Stimulated activated naive CD4-positive, alpha-beta T cell treated with Interleukin-2 at 50 U/mL for 16 hours (primary cell): ENCODE data around the gene PLCH1.

Experiments used
- DNase-seq: peaks from one replicate; lab custom pipeline; 2025; lab: John Stamatoyannopoulos, UW

The PLCH1 gene

DNA sequence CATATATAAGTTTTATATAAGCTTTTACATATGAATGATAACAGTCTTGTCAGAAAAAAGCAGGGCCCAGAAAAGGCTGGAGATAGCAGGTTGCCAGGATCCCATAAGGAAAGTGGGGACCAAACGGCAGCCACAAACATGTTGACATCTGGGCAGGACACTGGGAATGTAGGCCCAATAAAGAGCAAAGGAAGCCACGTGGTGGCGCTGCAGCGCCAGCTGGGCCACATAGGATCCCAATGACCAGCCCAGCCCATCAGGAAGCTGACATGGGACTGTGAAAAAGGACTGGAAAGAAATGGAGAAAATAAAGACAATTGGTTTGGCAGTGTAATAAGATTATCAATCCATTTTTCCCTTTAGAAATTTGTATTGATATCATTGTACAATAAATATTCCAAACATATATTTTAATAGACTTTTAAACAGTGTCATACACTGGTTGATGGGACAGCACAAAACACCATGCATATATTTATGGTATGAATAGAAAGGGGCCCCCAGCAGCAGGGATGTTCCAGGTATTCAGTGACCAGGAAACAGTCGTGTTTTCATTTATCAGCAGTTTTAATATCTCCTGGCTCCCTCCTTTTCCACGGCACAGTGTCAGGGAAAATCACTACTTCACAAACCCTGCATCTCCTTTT is 362.4 kb downstream of the PLCH1 start:
- DNase-seq, result no peak

DNA sequence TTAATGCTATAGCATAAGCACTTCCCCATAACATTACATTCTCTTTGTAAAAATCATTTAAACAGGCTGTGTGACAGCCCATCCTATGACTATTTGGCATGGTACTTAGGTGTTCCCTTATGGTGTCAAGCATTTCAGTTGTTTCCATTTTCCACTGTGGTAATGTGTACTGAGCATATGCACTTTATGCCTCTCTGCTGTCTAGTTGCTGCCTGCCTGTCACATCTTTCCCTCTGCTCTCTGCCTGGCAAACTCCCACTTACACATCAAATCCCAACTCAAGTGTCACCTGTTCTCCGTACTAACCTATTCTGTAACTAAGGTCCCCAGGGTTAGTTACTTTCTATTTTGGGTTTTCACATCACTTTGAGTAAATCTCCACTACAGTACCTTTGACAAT is 367.0 kb downstream of the PLCH1 start:
- no peak for DNase-seq

GRCh38 chr3:155377071-155377470 is 367.8 kb downstream of the PLCH1 start:
- DNase-seq, result no peak

DNA sequence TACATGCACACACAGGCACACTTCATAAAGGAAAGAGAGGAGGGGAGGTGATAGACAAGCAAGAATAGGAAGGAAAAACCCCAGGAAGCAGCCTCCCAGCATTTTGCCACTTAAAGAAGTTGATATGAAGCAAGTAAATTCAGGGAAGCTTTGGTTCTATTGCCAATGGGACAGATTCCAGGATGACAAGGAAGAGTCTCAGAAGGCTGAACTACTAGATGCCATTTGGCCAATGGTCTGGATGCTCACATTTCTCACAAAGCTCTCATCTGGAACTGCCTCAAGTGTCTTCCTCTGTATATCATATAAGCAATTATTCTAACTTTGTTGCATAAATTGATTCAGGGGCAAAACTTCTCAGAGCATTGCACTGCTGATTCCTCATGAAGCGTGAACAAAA is 372.6 kb downstream of the PLCH1 start:
- DNase-seq, result no peak

- no peak for DNase-seq
Observed at GRCh38 chr3:155370764-155371503, 373.9 kb downstream of the PLCH1 start.

GRCh38 chr3:155370198-155370597 is 374.7 kb downstream of the PLCH1 start:
- no peak for DNase-seq

DNA sequence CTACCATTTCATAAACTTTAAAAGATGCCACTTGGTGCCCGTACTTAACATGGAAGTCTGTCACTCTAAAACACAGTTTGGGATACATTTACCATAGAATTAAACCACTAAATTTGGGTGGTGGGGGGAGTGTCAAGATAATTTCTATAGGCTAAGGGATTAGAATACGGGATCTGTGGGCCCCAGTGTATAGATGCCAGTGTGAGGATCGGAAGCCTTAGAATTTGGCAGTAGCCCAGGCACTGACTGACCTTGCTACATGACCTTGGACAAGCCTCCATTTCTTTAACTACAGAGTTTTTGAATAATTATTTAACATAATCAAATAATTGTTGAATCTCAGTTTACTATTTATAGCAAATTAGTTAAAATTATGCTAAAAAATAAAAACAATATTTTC is 375.1 kb downstream of the PLCH1 start:
- no peak for DNase-seq

DNA sequence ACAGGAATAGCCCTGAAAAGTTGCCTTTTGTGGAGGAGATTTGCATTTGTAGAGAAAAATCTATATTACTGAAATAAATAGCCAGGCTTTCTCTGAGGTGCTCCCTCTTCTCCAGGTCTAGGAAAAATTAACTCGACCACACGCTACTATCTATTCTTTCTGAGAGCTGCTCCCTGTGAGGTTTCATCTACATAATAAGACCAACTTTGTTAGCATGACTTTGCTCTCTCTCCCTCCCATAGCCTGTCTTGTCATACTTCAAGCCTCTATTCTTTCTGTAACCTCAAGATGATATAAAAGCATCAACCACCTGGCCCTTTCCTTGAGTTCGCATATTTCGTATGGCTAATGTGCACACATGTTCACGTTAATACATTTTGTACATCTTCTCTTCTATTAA is 375.6 kb downstream of the PLCH1 start:
- DNase-seq, result no peak

- DNase-seq, result no peak
Observed at GRCh38 chr3:155368786-155369185, 376.1 kb downstream of the PLCH1 start.

DNA sequence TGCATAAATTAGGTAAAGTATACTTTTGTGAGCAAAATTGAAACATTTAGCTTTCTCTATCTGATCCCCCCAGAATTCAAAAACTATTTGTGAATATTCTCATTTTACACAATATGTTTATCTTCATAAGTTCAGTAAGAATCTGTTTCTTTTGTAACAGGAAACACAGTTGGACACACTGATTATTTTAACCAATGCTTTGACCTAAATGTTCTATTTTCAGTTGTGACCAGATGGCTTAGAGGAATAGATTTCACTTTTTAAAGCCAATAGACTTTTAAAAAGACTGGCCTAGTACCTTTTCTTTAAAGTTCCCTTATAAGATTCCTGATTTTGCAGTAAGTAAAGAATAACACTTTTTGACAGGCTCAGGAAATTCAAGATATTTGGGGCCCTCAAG is 377.4 kb downstream of the PLCH1 start:
- DNase-seq, result no peak

DNA sequence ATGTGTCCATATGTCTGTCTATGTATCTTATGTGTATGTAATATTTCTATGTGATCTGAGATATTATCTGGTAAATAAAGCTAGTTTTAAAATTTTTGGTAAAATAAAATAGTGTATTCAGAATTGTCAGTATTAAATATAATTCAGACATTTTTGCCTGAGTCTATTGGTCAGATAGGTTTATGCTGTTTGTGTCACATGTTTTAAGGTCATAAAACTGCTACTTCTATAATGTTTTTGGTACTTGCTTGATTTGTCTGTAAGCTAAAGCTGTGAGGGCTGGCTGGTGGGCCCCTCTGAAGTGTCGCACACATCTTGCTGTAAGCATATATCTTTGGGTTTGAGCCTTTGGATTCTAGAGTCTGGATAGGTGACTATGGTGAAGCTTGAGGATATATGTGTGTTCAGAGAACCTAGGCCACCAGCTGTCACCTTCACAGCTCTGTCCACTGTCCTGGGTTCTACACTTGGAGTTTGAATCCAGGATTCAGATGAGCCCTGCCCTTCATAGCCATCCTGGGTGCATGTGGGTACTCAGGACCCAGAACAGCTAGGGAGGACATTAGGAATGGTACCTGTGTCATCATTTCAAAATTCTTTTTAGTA is 379.6 kb downstream of the PLCH1 start:
- DNase-seq, result no peak

GRCh38 chr3:155364492-155364891 is 380.4 kb downstream of the PLCH1 start:
- no peak for DNase-seq

- no peak for DNase-seq
Observed at GRCh38 chr3:155363690-155364070, 381.2 kb downstream of the PLCH1 start.

DNA sequence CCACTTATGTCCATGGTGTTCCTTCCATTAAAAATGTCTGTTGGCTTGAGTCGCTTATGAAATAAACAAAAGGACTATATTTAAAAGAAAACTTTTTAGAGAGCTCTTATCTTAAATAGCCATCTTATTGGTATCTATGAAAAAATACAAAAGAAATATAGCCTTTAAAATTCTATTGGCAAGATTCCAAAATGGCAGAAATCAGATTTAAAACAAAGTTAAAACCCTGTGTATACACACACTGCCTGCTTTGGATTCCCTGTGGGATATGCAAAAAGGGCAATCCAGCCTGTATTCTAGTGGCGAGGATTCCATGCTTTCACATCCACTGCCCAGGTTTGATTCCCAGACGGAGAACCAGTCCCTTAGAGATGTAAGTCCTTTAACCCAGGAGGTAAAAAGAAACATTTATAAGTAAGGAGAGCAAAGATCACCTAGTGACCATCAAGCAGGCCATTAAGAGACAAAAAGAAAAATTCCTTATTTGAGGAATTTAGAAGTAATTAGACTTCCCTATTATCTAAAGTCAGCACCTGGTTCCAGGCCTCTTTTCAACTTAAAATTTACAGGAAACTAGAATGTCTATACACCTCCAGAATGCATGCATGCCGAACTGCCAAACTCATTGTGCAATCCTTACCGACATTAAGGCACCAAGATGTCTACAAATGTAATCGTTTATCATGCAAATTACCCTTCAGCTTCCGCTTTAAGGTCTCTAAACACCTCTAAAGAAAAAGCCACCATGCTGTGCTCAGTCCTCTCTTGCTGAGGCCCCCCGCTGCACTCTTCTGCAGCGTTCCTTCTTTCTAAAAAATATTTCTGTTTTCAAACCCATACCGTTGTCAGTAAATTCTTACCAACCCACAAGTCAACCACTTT is 381.8 kb downstream of the PLCH1 start:
- DNase-seq, result no peak

DNA sequence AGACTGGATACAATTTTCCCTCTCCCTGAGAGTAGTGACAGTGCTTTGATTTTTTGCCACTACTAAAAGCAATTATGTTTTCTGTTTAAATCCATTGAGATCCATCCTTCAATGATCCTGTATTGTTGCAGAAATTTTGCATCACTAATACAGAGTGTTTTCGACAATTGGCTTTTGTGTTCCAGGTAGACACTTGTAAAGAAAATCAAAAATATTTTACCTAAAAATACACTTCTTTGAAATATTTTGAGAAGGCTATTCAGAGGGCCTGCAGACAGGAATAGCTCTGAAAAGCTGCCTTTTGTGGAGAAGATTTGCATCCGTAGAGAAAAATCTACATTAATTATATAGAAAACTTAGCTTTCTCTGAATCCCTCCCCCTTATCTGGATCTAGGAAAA is 384.6 kb downstream of the PLCH1 start:
- no peak for DNase-seq

DNA sequence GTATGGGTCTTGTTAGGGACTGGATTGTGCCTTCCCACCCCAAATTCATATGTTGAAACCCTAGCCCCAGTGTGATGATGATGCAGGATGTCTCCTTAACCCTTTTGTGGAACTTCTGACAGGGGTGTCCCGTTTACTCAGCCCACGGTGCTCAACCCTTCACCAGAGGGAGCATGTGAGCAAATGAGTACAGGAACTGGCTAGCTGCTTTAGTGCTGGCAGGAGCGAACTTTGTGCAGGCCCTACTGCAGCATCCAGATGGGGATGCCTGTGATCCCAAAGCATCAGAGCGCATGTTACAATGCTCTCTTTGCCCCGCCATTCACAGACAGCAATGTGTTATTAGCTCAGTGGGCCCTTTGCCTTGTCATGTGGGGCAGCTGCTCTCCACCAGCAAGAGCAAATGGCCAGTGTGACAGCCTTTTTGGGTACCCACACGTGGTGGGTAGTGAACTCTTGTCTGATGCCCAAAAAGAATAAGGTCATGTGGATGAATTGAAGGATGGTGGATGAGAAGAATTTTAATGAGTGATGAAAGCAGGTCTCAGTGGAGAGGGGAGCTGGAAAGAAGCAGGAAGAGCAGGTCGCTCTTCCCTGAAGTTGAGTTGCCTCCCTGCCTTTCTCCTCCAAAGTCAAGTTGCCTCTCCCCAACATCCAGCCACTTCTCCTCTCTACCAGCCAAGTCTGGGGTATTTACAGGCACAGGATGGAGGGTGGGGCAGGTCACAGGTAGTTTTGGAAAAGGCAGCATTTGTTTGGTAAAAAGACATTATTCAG is 388.1 kb downstream of the PLCH1 start:
- DNase-seq, result no peak

DNA sequence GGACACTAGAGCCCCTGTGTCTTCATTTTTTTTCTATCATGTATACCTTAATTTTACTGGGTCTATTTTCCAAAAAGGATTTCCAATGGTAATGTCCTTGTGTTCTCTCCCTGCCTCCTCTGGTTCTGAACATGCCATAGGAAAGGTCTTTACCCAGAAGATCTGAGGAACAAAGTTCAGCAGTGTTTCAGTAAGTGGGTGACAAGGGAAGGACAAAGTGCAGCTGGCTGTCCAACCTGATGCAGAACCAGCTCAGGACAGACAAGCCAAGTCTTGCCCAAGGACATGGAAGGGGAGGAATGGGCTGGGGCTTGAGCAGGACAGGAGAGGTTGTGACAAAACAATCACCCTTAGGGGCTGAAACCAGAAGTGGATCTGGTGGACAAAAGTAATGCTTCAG is 390.2 kb downstream of the PLCH1 start:
- no peak for DNase-seq

DNA sequence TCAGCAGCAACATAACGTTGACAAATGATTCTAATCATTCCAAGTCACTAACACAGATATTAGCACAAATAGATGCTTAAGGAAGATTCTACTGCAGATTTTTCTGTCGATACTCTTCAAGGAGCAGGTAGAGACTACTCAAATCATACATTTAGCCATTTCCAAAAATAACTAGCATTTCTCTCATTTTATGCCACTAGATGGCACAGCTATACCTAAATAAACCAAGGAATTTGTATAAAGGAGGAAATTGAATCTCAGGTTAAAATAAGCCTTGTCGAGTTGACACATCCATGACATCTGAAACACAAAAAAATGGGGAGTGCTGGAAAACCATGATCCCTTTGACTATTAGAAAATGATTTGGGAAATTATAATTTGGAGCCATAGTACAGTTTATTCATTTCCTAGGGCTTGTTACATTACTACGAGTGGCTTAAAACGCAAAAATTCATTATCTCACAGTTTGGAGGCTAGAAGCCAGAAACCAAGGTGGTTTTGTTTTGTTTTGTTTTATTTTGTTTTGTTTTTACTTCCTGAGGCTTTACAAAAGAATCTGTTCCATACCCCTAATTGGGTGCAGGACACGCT is 391.9 kb downstream of the PLCH1 start:
- DNase-seq, result no peak

DNA sequence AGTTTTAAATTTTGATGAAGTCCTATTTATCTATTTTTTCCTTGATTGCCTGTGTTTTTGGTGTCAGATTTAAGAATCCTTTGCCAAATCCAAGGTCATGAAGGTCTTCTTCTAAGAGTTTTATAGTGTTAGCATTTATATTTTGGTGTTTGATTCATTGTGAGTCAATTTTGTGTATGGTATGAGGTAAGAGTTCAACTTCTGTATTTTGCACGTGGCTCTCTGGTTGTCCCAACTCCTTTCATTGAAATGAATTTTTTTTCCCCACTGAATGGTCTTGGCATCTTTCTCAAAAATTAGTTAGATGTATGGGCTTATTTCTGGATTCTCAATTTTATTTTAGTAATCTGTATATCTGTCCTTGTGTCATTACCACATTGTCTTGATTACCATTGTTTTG is 394.3 kb downstream of the PLCH1 start:
- DNase-seq, result no peak

- no peak for DNase-seq
Observed at GRCh38 chr3:155347901-155348300, 397.0 kb downstream of the PLCH1 start.

GRCh38 chr3:155342344-155342743 is 402.5 kb downstream of the PLCH1 start:
- DNase-seq, result no peak
